T-helper 1 cell (primary cell): ENCODE measurements around the gene RHEBL1.

Experiments used
- DNase-seq, 5 donors: peaks; one replicate each; pipeline ENCODE4 v3.0.0-alpha.2; 2012 to 2020

RHEBL1 gene

DNA sequence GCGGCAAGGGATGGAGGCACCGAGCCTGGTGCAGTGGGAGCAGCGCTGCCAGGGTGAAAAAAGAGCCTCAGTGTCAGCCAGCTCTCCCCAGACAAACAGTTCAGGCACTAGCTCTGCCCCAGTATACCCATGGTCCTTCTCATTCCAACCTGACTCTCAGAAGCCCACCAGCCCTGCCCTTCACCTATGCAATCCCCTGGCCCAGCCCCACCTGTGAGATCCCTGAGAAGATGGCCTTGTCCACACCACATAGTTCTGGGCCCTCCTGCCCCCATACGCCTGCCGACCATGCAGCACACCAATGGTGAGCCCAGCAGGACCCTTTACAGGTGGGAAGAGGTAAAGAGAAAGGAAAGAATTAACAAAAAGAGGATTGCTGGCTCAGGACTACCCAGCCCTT is 15.7 kb downstream of the RHEBL1 start:
- no peak for DNase-seq

DNA sequence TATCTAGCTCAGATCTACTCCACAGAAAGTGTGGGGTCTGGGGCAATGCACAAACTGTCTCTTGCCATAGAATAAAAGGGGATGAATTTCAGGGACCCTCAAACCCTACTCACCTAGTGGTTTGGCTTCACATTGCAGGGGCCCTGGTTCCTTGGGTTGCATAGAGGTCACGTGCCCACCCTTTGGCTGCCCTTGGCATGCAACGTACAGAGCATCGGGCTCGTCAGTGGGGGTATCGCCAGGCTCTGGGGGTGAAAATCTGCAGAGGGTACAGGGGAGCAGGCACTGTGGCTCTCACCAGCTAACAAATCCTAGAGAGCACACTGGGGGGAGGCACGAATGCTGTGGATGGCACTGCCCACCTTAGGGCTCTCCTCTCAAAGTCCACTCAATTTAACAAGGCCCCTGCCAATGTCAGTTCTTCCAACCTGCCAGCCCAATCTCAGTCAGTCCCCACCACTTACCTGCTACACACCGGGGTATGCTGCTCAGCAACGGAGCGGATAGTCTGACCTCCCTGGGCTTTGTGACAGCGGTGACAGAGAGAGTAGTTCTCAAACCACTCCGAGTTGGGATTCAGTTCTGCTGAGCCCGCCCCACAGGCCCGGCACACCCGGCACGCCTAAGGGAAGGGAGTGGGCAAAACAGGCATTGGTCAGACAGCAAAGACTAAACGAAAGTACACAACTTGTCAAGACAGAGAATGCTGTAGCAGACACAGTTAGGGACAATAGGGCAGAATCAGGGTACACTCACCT is 17.1 kb downstream of the RHEBL1 start:
- DNase-seq = no peak

GRCh38 chr12:49051777-49052438 is 17.9 kb downstream of the RHEBL1 start:
- no peak for DNase-seq

GRCh38 chr12:49051373-49051764 is 18.4 kb downstream of the RHEBL1 start:
- DNase-seq = no peak

DNA sequence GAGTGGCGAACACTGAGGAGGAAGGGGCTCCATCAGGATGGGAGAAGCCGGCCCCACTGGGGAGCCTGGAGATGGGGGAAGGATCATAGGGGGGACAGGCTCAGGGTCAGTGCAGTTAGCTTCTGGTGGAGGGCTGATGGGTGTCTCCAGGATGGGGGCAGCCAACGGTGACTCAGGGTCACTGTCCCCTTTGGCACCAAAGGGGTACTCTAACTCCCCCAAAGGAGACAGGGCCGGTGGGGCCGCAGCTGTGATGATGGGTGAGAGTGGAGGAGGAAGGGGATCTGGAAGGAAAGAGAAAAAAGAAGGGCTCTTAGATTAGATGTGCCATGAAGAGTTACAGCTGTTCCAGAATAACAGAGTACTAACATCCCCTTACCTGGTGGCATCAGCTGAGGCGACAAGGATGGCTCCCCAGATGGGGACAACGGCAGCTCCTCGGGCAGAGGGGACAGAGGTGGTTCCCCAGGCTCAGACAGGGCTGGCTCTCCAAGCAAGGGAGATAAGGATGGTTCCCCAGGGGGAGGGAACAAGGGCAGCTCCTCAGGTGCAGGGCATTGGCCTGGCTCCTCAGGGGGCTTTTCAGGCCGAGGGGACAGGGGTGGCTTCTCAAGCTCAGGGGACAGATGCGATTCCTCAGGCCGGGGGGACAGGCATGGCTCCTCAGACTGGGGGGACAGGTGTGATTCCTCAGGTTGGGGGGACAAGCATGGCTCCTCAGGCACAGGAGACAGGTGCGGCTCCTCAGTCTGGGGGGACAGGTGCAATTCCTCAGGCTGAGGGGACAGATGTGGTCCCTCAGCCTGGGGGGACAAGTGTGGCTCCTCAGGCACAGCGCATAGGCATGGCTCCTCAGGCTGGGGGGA is 19.0 kb downstream of the RHEBL1 start:
- no peak for DNase-seq

DNA sequence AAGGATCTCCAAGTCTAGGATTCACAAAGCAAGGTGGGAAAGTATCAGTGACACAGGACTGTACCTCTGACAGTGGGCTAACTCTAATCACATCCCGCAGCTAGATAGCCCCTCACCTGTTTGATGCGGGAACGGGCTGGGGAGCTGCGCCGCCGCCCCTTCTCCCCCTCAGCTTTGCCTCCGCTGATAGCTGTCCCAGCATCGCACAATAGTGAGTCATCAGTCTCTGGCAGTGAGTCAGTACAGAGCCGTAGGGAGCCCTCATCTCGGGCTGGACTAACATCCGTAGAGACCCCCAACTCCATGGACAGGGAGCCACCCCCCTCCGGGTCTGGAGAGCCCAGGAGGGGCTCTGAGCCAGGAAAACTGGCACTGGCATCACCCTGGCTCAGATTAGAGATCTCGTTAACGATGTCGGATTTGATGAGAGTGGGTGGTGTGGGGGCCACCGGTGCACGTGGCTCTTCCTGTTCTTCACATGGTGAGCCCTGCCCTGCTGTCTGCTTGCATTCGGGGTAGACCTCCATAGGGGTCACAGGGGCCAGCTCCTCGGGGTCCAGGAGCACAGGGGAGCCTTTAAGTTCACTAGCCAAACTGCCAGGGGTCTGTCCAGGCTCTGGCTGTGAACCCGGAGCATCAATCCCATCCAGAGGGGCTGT is 20.1 kb downstream of the RHEBL1 start:
- DNase-seq = no peak

DNA sequence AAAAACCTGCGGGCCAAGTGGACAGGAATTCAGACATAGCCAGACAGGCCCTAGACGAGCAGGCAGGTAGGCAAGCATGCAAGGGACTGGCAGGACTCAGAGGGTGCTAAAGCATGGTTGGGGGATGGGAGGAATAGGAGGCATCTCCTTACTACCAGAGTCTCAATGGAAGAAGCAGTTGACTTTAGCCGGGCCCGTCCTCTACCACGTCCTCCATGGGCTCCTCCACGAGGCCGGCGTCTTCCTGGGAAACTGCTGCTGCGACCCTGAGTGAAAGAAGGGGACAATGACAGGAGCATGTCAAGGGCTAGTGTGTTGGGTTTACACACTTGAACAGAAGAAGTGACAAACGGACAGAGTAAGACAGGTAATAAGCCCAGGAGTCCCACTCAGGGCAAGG is 20.8 kb downstream of the RHEBL1 start:
- no peak for DNase-seq

- DNase-seq = no peak
Observed at GRCh38 chr12:49046129-49046895, 23.5 kb downstream of the RHEBL1 start.

DNA sequence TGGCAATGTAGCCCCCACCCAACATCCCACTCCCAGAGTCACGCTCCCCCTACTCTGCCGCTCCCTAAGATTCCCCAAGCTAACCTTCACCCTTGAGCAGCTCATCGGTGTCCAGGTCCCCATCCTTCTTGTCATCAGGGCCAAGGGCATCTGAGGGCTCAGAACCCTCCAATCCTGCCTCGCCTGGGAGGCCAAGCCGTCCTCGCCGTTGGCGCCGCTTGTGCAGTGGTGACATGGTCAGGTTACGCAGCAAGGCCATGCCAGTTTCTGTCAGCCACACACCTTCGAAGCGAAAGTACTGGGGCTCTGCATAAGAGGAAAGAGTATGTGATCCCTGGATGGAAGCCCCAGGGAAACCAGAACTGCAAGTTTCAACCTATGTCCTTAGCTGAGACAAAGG is 25.1 kb downstream of the RHEBL1 start:
- DNase-seq = no peak

- DNase-seq = peak; percentile 59 to 82 (median 71)
Observed at GRCh38 chr12:49043856-49044258, 25.9 kb downstream of the RHEBL1 start.

GRCh38 chr12:49043241-49043640 is 26.5 kb downstream of the RHEBL1 start:
- no peak for DNase-seq

DNA sequence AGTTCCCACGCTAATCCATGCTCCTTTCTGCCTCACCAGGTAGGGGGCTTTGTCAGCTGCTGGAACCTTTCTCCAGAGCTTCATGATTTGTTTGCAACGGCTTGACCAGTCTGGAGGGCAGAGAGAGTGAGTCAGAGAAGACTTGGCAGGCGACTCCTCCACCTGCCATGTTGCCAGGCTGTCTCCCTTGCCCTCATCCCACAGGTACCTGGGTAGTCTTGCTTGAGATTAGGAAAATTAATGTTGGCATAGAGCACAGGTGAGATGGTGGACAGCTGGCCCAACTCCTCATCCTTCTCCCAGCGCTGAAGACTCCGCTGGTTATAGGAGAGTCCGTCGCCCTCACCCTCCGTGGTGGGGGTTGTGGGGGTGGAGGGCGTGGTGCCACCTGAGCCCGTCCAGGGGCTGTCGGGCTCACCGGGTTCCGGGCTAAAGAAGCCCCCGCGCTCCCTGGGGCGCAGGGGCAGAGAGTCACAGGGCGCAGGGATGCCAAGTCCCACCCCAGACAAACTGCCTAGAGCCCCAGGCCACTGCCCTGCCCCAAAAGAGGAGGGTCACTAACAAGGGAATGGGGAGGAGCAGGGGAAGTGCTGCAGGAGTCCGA is 27.8 kb downstream of the RHEBL1 start:
- DNase-seq = no peak

- no peak for DNase-seq
Observed at GRCh38 chr12:49041036-49041880, 28.5 kb downstream of the RHEBL1 start.

- no peak for DNase-seq
Observed at GRCh38 chr12:49040364-49040855, 29.4 kb downstream of the RHEBL1 start.

DNA sequence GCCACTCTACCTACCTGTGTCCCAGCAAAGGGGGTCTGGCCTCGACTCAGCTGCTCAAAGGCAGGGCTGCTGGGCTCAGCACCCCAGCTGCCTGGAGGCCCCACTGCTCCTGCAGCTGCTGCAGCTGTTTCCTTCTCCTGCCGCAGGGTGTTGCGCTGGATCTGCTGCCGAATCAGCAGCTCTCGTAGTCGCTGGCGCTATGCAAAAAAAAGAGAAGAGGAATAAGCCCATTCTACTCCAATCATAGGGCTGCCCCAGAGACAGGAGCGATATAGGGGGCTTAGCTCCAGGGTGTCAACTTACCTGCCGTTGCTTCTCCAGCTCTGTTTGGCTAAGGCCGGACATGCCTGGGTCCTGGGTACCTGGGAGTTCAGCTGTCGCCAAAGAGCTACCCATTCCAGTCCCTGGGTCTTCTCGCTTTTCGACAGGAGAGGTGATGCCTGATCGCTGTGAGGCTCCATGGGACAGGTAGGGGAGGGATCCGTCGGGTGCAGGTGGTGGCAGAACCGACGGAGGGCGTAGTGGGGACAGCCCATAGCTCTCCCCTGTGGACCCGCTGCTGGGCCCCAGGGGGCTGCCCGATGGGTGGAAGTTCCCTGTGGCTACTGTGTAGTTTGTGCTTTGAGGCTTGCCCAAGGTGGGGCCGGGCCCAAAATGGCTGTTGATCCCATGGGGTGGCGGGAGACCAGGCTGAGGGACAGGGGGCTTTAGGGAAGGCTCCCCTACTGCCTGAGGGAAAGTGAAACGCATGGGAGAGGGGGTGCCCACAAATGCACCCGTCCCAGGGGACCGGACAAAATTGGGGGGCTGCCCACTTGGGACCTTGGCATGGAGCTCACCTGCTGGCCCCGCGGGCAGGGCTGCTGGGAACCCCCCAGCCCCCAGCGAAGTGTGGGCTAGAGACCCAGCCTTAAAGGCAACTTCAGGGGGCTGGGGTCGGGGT is 30.1 kb downstream of the RHEBL1 start:
- no peak for DNase-seq

- DNase-seq = no peak
Observed at GRCh38 chr12:49038291-49038955, 31.4 kb downstream of the RHEBL1 start.

DNA sequence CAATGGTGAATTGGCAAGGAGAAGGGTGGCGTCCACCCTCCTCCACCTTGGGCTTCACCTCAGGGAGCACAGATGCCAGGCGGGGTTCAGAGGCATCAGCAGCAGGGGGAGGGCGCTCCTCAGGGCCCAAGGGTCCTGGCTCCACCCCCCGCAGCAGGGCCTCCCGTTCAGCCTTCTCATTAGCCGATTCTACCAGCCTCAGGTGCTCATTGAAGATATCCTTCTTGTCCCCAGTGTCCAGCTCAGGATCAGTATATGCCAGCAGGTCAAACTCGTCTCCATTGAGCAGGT is 31.9 kb downstream of the RHEBL1 start:
- DNase-seq = no peak

GRCh38 chr12:49037111-49037946 is 32.5 kb downstream of the RHEBL1 start:
- DNase-seq = no peak
